H9 (cell line): ENCODE measurements around the gene CFAP73. TPM values are rescaled to one million over a fixed set of nuclear protein-coding genes. Genes with fewer than 3 reads are reported as not detected.

ENCODE experiments used
- DNase-seq: peaks from one replicate; pipeline ENCODE4 v3.0.0-alpha.2; 2017
- H2AFZ ChIP-seq: one replicate; pipeline ENCODE4 v1.6.1; 2013; ENCODE audit warnings: mild to moderate bottlenecking, low read length, control low read depth, moderate library complexity
- H2AK5ac ChIP-seq: 2 replicates; pipeline ENCODE4 v1.6.1; 2013; ENCODE audit warnings: low read length, control low read depth, mixed read lengths; ENCODE audit not compliant: insufficient read length
- H2BK120ac ChIP-seq: one replicate; pipeline ENCODE4 v1.6.1; 2013; ENCODE audit warnings: low read depth, mild to moderate bottlenecking, low read length, control low read depth, inconsistent platforms; ENCODE audit not compliant: poor library complexity, severe bottlenecking
- H2BK12ac ChIP-seq: 2 replicates; pipeline ENCODE4 v1.6.1; 2013; ENCODE audit warnings: low read length, control low read depth, mixed read lengths, low read depth; ENCODE audit not compliant: insufficient read length
- H2BK15ac ChIP-seq: 2 replicates; pipeline ENCODE4 v1.6.1; 2013; ENCODE audit warnings: low read depth, low read length, control low read depth
- H2BK20ac ChIP-seq: one replicate; pipeline ENCODE4 v1.6.1; 2013; ENCODE audit warnings: low read depth, mild to moderate bottlenecking, low read length, control low read depth, inconsistent platforms; ENCODE audit not compliant: poor library complexity, severe bottlenecking
- H2BK5ac ChIP-seq: 2 replicates; pipeline ENCODE4 v1.6.1; 2013; ENCODE audit warnings: low read length, control low read depth, mixed read lengths; ENCODE audit not compliant: insufficient read length
- H3K14ac ChIP-seq: 2 replicates; pipeline ENCODE4 v1.6.1; 2013; ENCODE audit warnings: low read length, control low read depth; ENCODE audit not compliant: insufficient read depth
- H3K18ac ChIP-seq: 2 replicates; pipeline ENCODE4 v1.6.1; 2013; ENCODE audit warnings: low read depth, mild to moderate bottlenecking, mixed read lengths, low read length, control low read depth; ENCODE audit not compliant: insufficient read length
- H3K23ac ChIP-seq: 2 replicates; pipeline ENCODE4 v1.6.1; 2013; ENCODE audit warnings: low read length, control low read depth, mixed read lengths, low read depth; ENCODE audit not compliant: insufficient read length
- H3K23me2 ChIP-seq: 2 replicates; pipeline ENCODE4 v1.6.1; 2013; ENCODE audit warnings: low read depth, mild to moderate bottlenecking, mixed read lengths, low read length, control low read depth; ENCODE audit not compliant: insufficient read length, poor library complexity, severe bottlenecking
- H3K27ac ChIP-seq: 2 replicates; pipeline ENCODE4 v1.5.1; 2013; ENCODE audit warnings: low read length, control low read depth, mixed read lengths, low read depth; ENCODE audit not compliant: insufficient read length
- H3K27me3 ChIP-seq: 2 replicates; pipeline ENCODE4 v1.6.1; 2013; ENCODE audit warnings: low read length, control low read depth, inconsistent platforms; ENCODE audit not compliant: insufficient read depth
- H3K4ac ChIP-seq: 2 replicates; pipeline ENCODE4 v1.6.1; 2013; ENCODE audit warnings: low read depth, mild to moderate bottlenecking, control low read depth, inconsistent platforms, low read length, moderate library complexity
- H3K4me1 ChIP-seq: 2 replicates; pipeline ENCODE4 v1.6.1; 2013; ENCODE audit warnings: low read length, control low read depth, inconsistent platforms; ENCODE audit not compliant: insufficient read depth
- H3K4me2 ChIP-seq: 2 replicates; pipeline ENCODE4 v1.6.1; 2013; ENCODE audit warnings: low read length, control low read depth, mixed read lengths; ENCODE audit not compliant: insufficient read length, insufficient read depth
- H3K56ac ChIP-seq: 2 replicates; pipeline ENCODE4 v1.6.1; 2013; ENCODE audit warnings: low read depth, mild to moderate bottlenecking, mixed read lengths, low read length, control low read depth; ENCODE audit not compliant: insufficient read length
- H3K79me1 ChIP-seq: 2 replicates; pipeline ENCODE4 v1.6.1; 2013; ENCODE audit warnings: low read depth, mild to moderate bottlenecking, moderate library complexity, low read length, control low read depth, inconsistent platforms; ENCODE audit not compliant: insufficient read depth, poor library complexity, severe bottlenecking
- H3K79me2 ChIP-seq: 2 replicates; pipeline ENCODE4 v1.6.1; 2013; ENCODE audit warnings: low read length, control low read depth, inconsistent platforms; ENCODE audit not compliant: insufficient read depth
- H3K9ac ChIP-seq: 2 replicates; pipeline ENCODE4 v1.6.1; 2013; ENCODE audit warnings: low read length, control low read depth, mixed read lengths; ENCODE audit not compliant: insufficient read length; ENCODE audit errors: extremely low read depth
- H3K9me3 ChIP-seq: one replicate; pipeline ENCODE4 v1.6.1; 2013; ENCODE audit warnings: low read depth, low read length, inconsistent platforms; ENCODE audit not compliant: control insufficient read depth
- H3T11ph ChIP-seq: one replicate; pipeline ENCODE4 v1.6.1; 2013; ENCODE audit warnings: mild to moderate bottlenecking, low read length, control low read depth, inconsistent platforms
- H4K20me1 ChIP-seq: one replicate; pipeline ENCODE4 v1.6.1; 2013; ENCODE audit not compliant: control insufficient read depth, insufficient read length, insufficient read depth
- H4K5ac ChIP-seq: 2 replicates; pipeline ENCODE4 v1.6.1; 2013; ENCODE audit warnings: low read depth, mild to moderate bottlenecking, mixed read lengths, low read length, control low read depth; ENCODE audit not compliant: insufficient read length
- H4K8ac ChIP-seq: replicated peaks from 2 replicates; pipeline ENCODE4 v1.6.1; 2013; ENCODE audit warnings: low read length, control low read depth, mixed read lengths, low read depth; ENCODE audit not compliant: insufficient read length
- H4K91ac ChIP-seq: 2 replicates; pipeline ENCODE4 v1.6.1; 2013; ENCODE audit warnings: low read depth, mild to moderate bottlenecking, moderate library complexity, mixed read lengths, low read length, control low read depth; ENCODE audit not compliant: insufficient read length
- H3K27ac Mint-ChIP-seq, 3 experiments: 2 replicates in 2 of 3; 3 replicates in 1 of 3; pipeline ENCODE4 v1.8.0; 2020 to 2021; ENCODE audit warnings: mixed read lengths in 3 of 3, mild to moderate bottlenecking in 1 of 3, moderate library complexity in 1 of 3
- H3K27me3 Mint-ChIP-seq: 2 replicates; pipeline ENCODE4 v1.8.0; 2021; ENCODE audit warnings: low read depth, mild to moderate bottlenecking, moderate library complexity, mixed read lengths
- H3K36me3 Mint-ChIP-seq, 3 experiments: 2 replicates in 2 of 3; 3 replicates in 1 of 3; pipeline ENCODE4 v1.8.0; 2020 to 2021; ENCODE audit warnings: low read depth in 3 of 3, mixed read lengths in 3 of 3; ENCODE audit not compliant: insufficient read depth in 1 of 3
- H3K4me1 Mint-ChIP-seq, 2 experiments: 2 replicates each; pipeline ENCODE4 v1.8.0; 2020; ENCODE audit warnings: mixed read lengths in 2 of 2
- H3K4me3 Mint-ChIP-seq, 2 experiments: 2 replicates in 1 of 2; 3 replicates in 1 of 2; pipeline ENCODE4 v1.8.0; 2020 to 2021; ENCODE audit warnings: mild to moderate bottlenecking in 2 of 2, mixed read lengths in 2 of 2, moderate library complexity in 1 of 2
- H3K9me3 Mint-ChIP-seq, 2 experiments: 2 replicates in 1 of 2; 3 replicates in 1 of 2; pipeline ENCODE4 v1.8.0; 2020; ENCODE audit warnings: mild to moderate bottlenecking in 2 of 2, mixed read lengths in 2 of 2, moderate library complexity in 1 of 2
- WGBS: extraction: QIAGEN DNeasy Blood & Tissue Kit; methylation state at CpG from one replicate; pipeline ENCODE4 v1.1.7; 2013; ENCODE audit warnings: missing lambda C conversion rate, low lambda C conversion rate, mixed read lengths; ENCODE audit not compliant: insufficient read length; ENCODE audit errors: extremely low coverage; 5-methylcytosine and 5-hydroxymethylcytosine counted together
- total RNA-seq: library from RNA; stranded (reverse); gene quantifications from 2 replicates; pipeline ENCODE4 v1.2.1, GENCODE V29; 2021
- TF ChIP-seq, protein P1 (sequence below): fragments of 200-600 bp; sonication (generic); conservative IDR thresholded peaks from 3 replicates; pipeline ENCODE4 v1.8.0; 2021; ENCODE audit warnings: antibody characterized with exemption, mild to moderate bottlenecking

Gene CFAP73
- total RNA-seq, 1 experiment from 2014 or later = not detected

DNA sequence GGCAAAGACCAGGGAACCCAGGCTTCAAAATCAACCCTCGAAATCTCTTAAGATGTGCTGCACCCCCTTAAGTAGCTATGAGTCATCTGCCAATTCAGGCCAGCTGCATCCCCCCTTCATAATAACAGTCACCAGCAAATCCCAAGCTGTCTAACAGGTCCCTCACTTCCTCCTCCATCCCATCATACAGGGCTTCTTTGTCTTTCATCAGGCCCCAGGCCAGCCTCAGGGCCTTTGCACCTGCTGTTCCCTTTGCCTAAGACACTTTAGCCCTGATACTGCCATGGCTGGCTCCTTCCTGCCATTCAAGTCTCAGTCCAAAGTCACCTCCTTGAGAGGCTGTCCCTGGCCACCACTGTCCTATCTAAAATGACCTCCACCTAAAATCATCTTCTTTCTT, 18.0 kb upstream of the CFAP73 start:
- no peak overlapping the region for H3K18ac ChIP-seq
- no peak overlapping the region for H3K56ac ChIP-seq
- H4K20me1 ChIP-seq = no peaks in the 10 kb centered on the region
- H4K5ac ChIP-seq = no peak overlapping the region
- H3K4ac ChIP-seq = no peak overlapping the region
- Mint-ChIP-seq H3K36me3 (no peaks in the 10 kb centered on the region), H3K27me3 (peaks cover 35% of the 10 kb centered on the region), H3K9me3 (peaks cover 0 to 2% of the 10 kb centered on the region in 2 experiments; a peak in 1 of 5 replicates), H3K4me1 (peaks cover 12 to 15% of the 10 kb centered on the region in 2 experiments), H3K27ac (peak overlapping the region in 1 of 3 experiments; percentile 84; a peak in 2 of 7 replicates), H3K4me3 (no peak overlapping the region)
- H2AK5ac ChIP-seq = no peak overlapping the region
- H3K79me2 ChIP-seq = no peaks in the 10 kb centered on the region
- WGBS = no CpG with 5 or more reads among the region's 1 CpG
- no peak overlapping the region for H2BK5ac ChIP-seq
- H3K23me2 ChIP-seq = peaks cover 12% of the 10 kb centered on the region
- H4K8ac ChIP-seq = no peak overlapping the region
- H2BK120ac ChIP-seq = no peak overlapping the region
- H3K27me3 ChIP-seq = no peaks in the 10 kb centered on the region
- H3K9me3 ChIP-seq = no peaks in the 10 kb centered on the region
- H2BK15ac ChIP-seq = no peak overlapping the region
- H4K91ac ChIP-seq = no peak overlapping the region
- H2AFZ ChIP-seq = no peak overlapping the region
- H3K4me1 ChIP-seq = no peaks in the 10 kb centered on the region
- H3T11ph ChIP-seq = no peak overlapping the region
- H3K79me1 ChIP-seq = no peaks in the 10 kb centered on the region
- no peak for DNase-seq
- no peak overlapping the region for H3K4me2 ChIP-seq
- H3K27ac ChIP-seq = no peak overlapping the region
- H3K9ac ChIP-seq = no peak overlapping the region
- H2BK12ac ChIP-seq = no peak overlapping the region
- H2BK20ac ChIP-seq = no peak overlapping the region
- H3K14ac ChIP-seq = no peak overlapping the region
- TF ChIP-seq, protein P1, sequence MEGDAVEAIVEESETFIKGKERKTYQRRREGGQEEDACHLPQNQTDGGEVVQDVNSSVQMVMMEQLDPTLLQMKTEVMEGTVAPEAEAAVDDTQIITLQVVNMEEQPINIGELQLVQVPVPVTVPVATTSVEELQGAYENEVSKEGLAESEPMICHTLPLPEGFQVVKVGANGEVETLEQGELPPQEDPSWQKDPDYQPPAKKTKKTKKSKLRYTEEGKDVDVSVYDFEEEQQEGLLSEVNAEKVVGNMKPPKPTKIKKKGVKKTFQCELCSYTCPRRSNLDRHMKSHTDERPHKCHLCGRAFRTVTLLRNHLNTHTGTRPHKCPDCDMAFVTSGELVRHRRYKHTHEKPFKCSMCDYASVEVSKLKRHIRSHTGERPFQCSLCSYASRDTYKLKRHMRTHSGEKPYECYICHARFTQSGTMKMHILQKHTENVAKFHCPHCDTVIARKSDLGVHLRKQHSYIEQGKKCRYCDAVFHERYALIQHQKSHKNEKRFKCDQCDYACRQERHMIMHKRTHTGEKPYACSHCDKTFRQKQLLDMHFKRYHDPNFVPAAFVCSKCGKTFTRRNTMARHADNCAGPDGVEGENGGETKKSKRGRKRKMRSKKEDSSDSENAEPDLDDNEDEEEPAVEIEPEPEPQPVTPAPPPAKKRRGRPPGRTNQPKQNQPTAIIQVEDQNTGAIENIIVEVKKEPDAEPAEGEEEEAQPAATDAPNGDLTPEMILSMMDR = no peak
- no peak overlapping the region for H3K23ac ChIP-seq
